ENCODE data around the gene ATP2A1. TPM values are rescaled to one million over a fixed set of nuclear protein-coding genes. Genes with fewer than 3 reads are reported as not detected.

Gene ATP2A1
- total RNA-seq, 1 experiment from 2014 or later = 10.3 TPM

DNA sequence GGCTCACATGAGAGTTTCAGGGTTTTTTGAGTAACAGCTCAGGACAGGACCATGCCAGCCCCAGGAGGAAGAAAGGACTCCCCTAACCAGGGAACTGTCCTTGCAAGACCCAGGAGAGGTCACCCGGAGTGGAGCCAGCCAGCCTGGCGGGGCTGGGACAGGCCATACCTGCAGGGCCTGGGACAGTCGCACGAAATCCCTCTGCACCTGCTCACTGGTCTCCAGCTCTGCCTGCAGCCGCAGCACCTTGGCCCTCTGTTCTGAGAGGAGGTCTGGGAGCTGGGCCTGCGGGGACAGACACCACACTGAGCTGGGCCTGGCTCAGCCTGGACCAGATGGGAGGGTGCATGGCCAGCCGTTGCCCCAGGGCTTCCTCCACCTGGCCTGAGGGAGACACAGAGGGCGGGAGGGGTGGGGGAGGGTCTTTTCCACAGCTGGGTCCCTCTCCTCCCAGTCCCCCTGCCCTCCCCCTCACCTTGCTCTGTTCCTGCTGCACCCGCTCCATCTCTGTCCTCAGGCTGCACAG, 27.0 kb downstream of the ATP2A1 start:
- ChIA-PET RAD21 (ENCODE audit: low non-redundant PET in 1 of 2, low total read pairs in 2 of 2, uncharacterized antibody in 2 of 2, unreplicated experiment in 2 of 2) (no interaction called here), CTCF (no interaction called here), POLR2A (no interaction called here)
- H4K20me1 ChIP-seq (ENCODE audit: insufficient read depth) = no peaks in the 10 kb centered on the region
- ATAC-seq (no peak), DNase-seq (ENCODE audit: low read depth, low spot score) (no peak)
- TF ChIP-seq SP1 (IDR thresholded peaks at IDR 0.05; ENCODE audit: low read depth) (no peak), JUND (IDR thresholded peaks at IDR 0.05) (no peak), ZNF274 (IDR thresholded peaks at IDR 0.05; ENCODE audit: low read depth, low read length) (no peak), TCF7L2 (IDR thresholded peaks at IDR 0.05; ENCODE audit: borderline replicate concordance, extremely low read depth, insufficient read depth, insufficient read length) (no peak), YY1 (IDR thresholded peaks at IDR 0.05; ENCODE audit: extremely low read depth, insufficient replicate concordance, low read depth, low read length) (no peak), SIN3A (IDR thresholded peaks at IDR 0.05; ENCODE audit: low read depth) (no peak), CEBPB (IDR thresholded peaks at IDR 0.05; ENCODE audit: low read depth) (no peak), SRF (IDR thresholded peaks at IDR 0.05; ENCODE audit: low read depth) (no peak), EZH2phosphoT487 (IDR thresholded peaks at IDR 0.05; ENCODE audit: borderline replicate concordance) (no peak), POLR2A (IDR thresholded peaks at IDR 0.05; ENCODE audit: borderline replicate concordance, extremely low read depth, insufficient read depth, insufficient read length) (no peak)
- TF ChIP-seq, protein P1, sequence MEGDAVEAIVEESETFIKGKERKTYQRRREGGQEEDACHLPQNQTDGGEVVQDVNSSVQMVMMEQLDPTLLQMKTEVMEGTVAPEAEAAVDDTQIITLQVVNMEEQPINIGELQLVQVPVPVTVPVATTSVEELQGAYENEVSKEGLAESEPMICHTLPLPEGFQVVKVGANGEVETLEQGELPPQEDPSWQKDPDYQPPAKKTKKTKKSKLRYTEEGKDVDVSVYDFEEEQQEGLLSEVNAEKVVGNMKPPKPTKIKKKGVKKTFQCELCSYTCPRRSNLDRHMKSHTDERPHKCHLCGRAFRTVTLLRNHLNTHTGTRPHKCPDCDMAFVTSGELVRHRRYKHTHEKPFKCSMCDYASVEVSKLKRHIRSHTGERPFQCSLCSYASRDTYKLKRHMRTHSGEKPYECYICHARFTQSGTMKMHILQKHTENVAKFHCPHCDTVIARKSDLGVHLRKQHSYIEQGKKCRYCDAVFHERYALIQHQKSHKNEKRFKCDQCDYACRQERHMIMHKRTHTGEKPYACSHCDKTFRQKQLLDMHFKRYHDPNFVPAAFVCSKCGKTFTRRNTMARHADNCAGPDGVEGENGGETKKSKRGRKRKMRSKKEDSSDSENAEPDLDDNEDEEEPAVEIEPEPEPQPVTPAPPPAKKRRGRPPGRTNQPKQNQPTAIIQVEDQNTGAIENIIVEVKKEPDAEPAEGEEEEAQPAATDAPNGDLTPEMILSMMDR (IDR thresholded peaks at IDR 0.05 in 2 of 3, conservative IDR thresholded peaks at IDR 0.05 in 1 of 3; ENCODE audit: borderline replicate concordance in 1 of 3, insufficient read depth in 1 of 3, low read depth in 2 of 3, low read length in 2 of 3) = no peak
- TF ChIP-seq, protein P2, sequence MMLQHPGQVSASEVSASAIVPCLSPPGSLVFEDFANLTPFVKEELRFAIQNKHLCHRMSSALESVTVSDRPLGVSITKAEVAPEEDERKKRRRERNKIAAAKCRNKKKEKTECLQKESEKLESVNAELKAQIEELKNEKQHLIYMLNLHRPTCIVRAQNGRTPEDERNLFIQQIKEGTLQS (IDR thresholded peaks at IDR 0.05) = no peak
- H3K36me3 ChIP-seq (ENCODE audit: control insufficient read depth in 1 of 2, insufficient read depth in 2 of 2, low read length in 2 of 2) = no peaks in the 10 kb centered on the region
- no peaks in the 10 kb centered on the region for H3K79me2 ChIP-seq (ENCODE audit: insufficient read depth, low read length)
- no peak overlapping the region for H3K27ac ChIP-seq (ENCODE audit: low read depth, low read length)
- no peaks in the 10 kb centered on the region for H3K9me3 ChIP-seq (ENCODE audit: control insufficient read depth in 1 of 2, insufficient read depth in 1 of 2, low read depth in 1 of 2, low read length in 2 of 2)
- H3K4me1 ChIP-seq (ENCODE audit: control insufficient read depth in 1 of 2, insufficient read depth in 2 of 2, low read length in 2 of 2) = peaks cover 5% of the 10 kb centered on the region in 2 experiments
- no peak overlapping the region for H3K4me2 ChIP-seq (ENCODE audit: low read length)
- no TSS peak for BruUV-seq (replicated peaks)
- H3K9ac ChIP-seq (ENCODE audit: low read length) = no peak overlapping the region
- no peaks in the 10 kb centered on the region for H3K27me3 ChIP-seq (ENCODE audit: insufficient read depth, low read length)
- intact Hi-C loops (cut with micrococcal nuclease) = no loop called here
- H3K4me3 ChIP-seq (replicated peaks in 1 of 2; ENCODE audit: low read depth in 1 of 2, low read length in 2 of 2) = no peak overlapping the region
- no peaks in the 10 kb centered on the region for H3K9me2 ChIP-seq (ENCODE audit: insufficient read depth)
- no peak overlapping the region for H2AFZ ChIP-seq (ENCODE audit: low read depth, low read length, poor library complexity, severe bottlenecking)

All from HCT116 (cell line).